WTC11 (cell line): ENCODE data around the gene MYL6B. TPM values are rescaled to one million over a fixed set of nuclear protein-coding genes. Genes with fewer than 3 reads are reported as not detected.

ENCODE experiments used
- ATAC-seq: fragments of 200-7000 bp; cut with Tn5 transposase; 2 replicates; pipeline ENCODE4 v1.10.0; 2021; ENCODE audit warnings: mild to moderate bottlenecking, moderate library complexity
- CTCF ChIA-PET: fragments of 300-600 bp; sonication (Branson Sonifier 250); formaldehyde crosslinking; loops from one replicate; lab custom pipeline; 2021; ENCODE audit warnings: antibody characterized with exemption; lab: Charles Lee
- POLR2A ChIA-PET: fragments of 350-600 bp; sonication (Branson Sonifier 250); formaldehyde crosslinking; loops from one replicate; lab custom pipeline; 2021; ENCODE audit warnings: antibody characterized with exemption; lab: Charles Lee
- DNase-seq: peaks from one replicate; pipeline ENCODE4 v3.0.0; 2021; ENCODE audit warnings: low spot score
- H3K27ac Mint-ChIP-seq: 2 replicates; pipeline ENCODE4 v1.8.0; 2021; ENCODE audit warnings: mixed read lengths
- H3K27me3 Mint-ChIP-seq: 2 replicates; pipeline ENCODE4 v1.8.0; 2021; ENCODE audit warnings: low read depth, mild to moderate bottlenecking, moderate library complexity, mixed read lengths
- H3K36me3 Mint-ChIP-seq: 2 replicates; pipeline ENCODE4 v1.8.0; 2021; ENCODE audit warnings: mixed read lengths
- H3K4me1 Mint-ChIP-seq: 2 replicates; pipeline ENCODE4 v1.8.0; 2022; ENCODE audit warnings: mixed read lengths
- H3K4me3 Mint-ChIP-seq: 2 replicates; pipeline ENCODE4 v1.8.0; 2021; ENCODE audit warnings: mild to moderate bottlenecking, moderate library complexity, mixed read lengths
- H3K9me3 Mint-ChIP-seq: 2 replicates; pipeline ENCODE4 v1.8.0; 2021; ENCODE audit warnings: mixed read lengths
- ARID4B ChIP-seq: sonication (generic); formaldehyde crosslinking; IDR thresholded peaks from 2 replicates; pipeline ENCODE4 v1.8.0; 2023; ENCODE audit warnings: missing genetic modification reagents, mild to moderate bottlenecking, borderline replicate concordance
- CBFB ChIP-seq: sonication (generic); formaldehyde crosslinking; IDR thresholded peaks from 2 replicates; pipeline ENCODE4 v1.8.1; 2022; ENCODE audit warnings: mild to moderate bottlenecking, low read depth, missing genetic modification reagents
- FOXJ3 ChIP-seq: sonication (generic); formaldehyde crosslinking; IDR thresholded peaks from 2 replicates; pipeline ENCODE4 v1.9.0; 2021; ENCODE audit warnings: missing genetic modification reagents, mild to moderate bottlenecking, borderline replicate concordance
- IRF2 ChIP-seq: sonication (generic); formaldehyde crosslinking; IDR thresholded peaks from 2 replicates; pipeline ENCODE4 v1.8.0; 2022; ENCODE audit warnings: low read depth, missing genetic modification reagents, borderline replicate concordance
- KAT7 ChIP-seq: sonication (generic); formaldehyde crosslinking; IDR thresholded peaks from 2 replicates; pipeline ENCODE4 v1.8.1; 2023; ENCODE audit warnings: missing genetic modification reagents, mild to moderate bottlenecking, borderline replicate concordance
- MYBL2 ChIP-seq: sonication (generic); formaldehyde crosslinking; IDR thresholded peaks from 2 replicates; pipeline ENCODE4 v1.8.1; 2023; ENCODE audit warnings: mild to moderate bottlenecking, moderate library complexity, missing genetic modification reagents
- NFYB ChIP-seq: sonication (generic); formaldehyde crosslinking; conservative IDR thresholded peaks from 2 replicates; pipeline ENCODE4 v1.8.0; 2022; ENCODE audit warnings: low read depth, missing genetic modification reagents
- NR1H2 ChIP-seq: sonication (generic); formaldehyde crosslinking; IDR thresholded peaks from 2 replicates; pipeline ENCODE4 v1.9.0; 2021; ENCODE audit warnings: mild to moderate bottlenecking, moderate library complexity, missing genetic modification reagents
- SMAD4 ChIP-seq: sonication (generic); formaldehyde crosslinking; IDR thresholded peaks from 2 replicates; pipeline ENCODE4 v1.8.0; 2022; ENCODE audit warnings: mild to moderate bottlenecking, missing genetic modification reagents
- SP1 ChIP-seq: sonication (generic); formaldehyde crosslinking; conservative IDR thresholded peaks from 2 replicates; pipeline ENCODE4 v1.8.1; 2022; ENCODE audit warnings: missing genetic modification reagents
- ZNF219 ChIP-seq: sonication (generic); formaldehyde crosslinking; IDR thresholded peaks from 2 replicates; pipeline ENCODE4 v1.8.0; 2023; ENCODE audit warnings: missing genetic modification reagents, mild to moderate bottlenecking, borderline replicate concordance
- ZNF263 ChIP-seq: sonication (generic); formaldehyde crosslinking; IDR thresholded peaks from 2 replicates; pipeline ENCODE4 v1.8.1; 2022; ENCODE audit warnings: low read depth, mild to moderate bottlenecking, moderate library complexity, missing genetic modification reagents
- ZNF416 ChIP-seq: fragments of 250-450 bp; sonication (Bioruptor Pico); IDR thresholded peaks from 2 replicates; pipeline ENCODE4 v1.9.0; 2021; ENCODE audit warnings: mild to moderate bottlenecking, inconsistent platforms
- ZNF423 ChIP-seq: fragments of 250-450 bp; sonication (Bioruptor Pico); IDR thresholded peaks from 2 replicates; pipeline ENCODE4 v2.1.2; 2022; ENCODE audit warnings: mild to moderate bottlenecking, moderate library complexity
- total RNA-seq: library from RNA; stranded (reverse); gene quantifications from 3 replicates; pipeline ENCODE4 v1.2.3, GENCODE V29; 2021
- TF ChIP-seq, protein P1 (sequence below): fragments of 250-450 bp; sonication (Bioruptor Pico); IDR thresholded peaks from 2 replicates; pipeline ENCODE4 v1.9.0; 2021; ENCODE audit warnings: mild to moderate bottlenecking, borderline replicate concordance
- TF ChIP-seq, protein P2 (sequence below): sonication (generic); formaldehyde crosslinking; IDR thresholded peaks from 2 replicates; pipeline ENCODE4 v1.8.1; 2022; ENCODE audit warnings: low read depth, mild to moderate bottlenecking, moderate library complexity, missing genetic modification reagents, borderline replicate concordance
- TF ChIP-seq, protein P3 (sequence below): fragments of 250-450 bp; sonication (Bioruptor Pico); conservative IDR thresholded peaks from 2 replicates; pipeline ENCODE4 v1.9.0; 2021; ENCODE audit warnings: mild to moderate bottlenecking
- TF ChIP-seq, protein P4 (sequence below): sonication (generic); formaldehyde crosslinking; IDR thresholded peaks from 2 replicates; pipeline ENCODE4 v1.8.0; 2023; ENCODE audit warnings: missing genetic modification reagents

The MYL6B gene
- total RNA-seq, 1 experiment from 2014 or later: 173 TPM

DNA sequence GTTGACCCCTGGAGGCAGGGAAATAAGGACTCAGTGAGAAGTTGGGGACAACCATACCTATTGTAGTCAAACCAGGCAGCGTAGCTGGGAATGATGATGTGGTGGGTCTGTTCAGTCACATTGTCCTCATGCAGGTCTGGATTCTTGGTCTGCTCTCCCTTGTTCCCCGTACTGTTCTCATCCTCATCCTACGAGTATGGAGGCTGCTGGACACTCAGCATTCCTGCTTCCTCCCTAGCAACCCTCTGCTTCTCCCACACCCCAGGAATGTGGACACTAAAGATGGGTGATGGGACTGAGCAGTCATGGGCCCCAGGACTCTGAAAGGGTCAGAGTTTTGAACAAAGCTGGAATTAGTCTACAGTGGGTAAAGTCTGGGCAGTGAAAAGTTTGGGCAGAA lies 26.0 kb downstream of the MYL6B start:
- Mint-ChIP-seq H3K9me3 (peaks cover 5% of the 10 kb centered on the region), H3K27me3 (no peaks in the 10 kb centered on the region), H3K36me3 (peaks cover 91% of the 10 kb centered on the region), H3K4me3 (no peak overlapping the region), H3K4me1 (no peaks in the 10 kb centered on the region), H3K27ac (no peak overlapping the region)
- POLR2A ChIA-PET: interaction anchor here (0.7 kb wide), 1 partner anchor 10 kb away, joined by 6 read pairs; no protein-coding TSS in a partner anchor
- ATAC-seq: no peak
- TF ChIP-seq SMAD4 (CRISPR knock-in tag) (no peak), IRF2 (CRISPR knock-in tag) (no peak), ZNF263 (no peak), MYBL2 (CRISPR knock-in tag) (no peak), FOXJ3 (CRISPR knock-in tag) (no peak), ARID4B (CRISPR knock-in tag) (no peak), SP1 (CRISPR knock-in tag) (no peak), ZNF423 (CRISPR knock-in tag) (no peak), CBFB (CRISPR knock-in tag) (no peak), ZNF416 (no peak), ZNF219 (no peak), NFYB (CRISPR knock-in tag) (no peak), KAT7 (CRISPR knock-in tag) (no peak), NR1H2 (CRISPR knock-in tag) (no peak)
- TF ChIP-seq, protein P1, sequence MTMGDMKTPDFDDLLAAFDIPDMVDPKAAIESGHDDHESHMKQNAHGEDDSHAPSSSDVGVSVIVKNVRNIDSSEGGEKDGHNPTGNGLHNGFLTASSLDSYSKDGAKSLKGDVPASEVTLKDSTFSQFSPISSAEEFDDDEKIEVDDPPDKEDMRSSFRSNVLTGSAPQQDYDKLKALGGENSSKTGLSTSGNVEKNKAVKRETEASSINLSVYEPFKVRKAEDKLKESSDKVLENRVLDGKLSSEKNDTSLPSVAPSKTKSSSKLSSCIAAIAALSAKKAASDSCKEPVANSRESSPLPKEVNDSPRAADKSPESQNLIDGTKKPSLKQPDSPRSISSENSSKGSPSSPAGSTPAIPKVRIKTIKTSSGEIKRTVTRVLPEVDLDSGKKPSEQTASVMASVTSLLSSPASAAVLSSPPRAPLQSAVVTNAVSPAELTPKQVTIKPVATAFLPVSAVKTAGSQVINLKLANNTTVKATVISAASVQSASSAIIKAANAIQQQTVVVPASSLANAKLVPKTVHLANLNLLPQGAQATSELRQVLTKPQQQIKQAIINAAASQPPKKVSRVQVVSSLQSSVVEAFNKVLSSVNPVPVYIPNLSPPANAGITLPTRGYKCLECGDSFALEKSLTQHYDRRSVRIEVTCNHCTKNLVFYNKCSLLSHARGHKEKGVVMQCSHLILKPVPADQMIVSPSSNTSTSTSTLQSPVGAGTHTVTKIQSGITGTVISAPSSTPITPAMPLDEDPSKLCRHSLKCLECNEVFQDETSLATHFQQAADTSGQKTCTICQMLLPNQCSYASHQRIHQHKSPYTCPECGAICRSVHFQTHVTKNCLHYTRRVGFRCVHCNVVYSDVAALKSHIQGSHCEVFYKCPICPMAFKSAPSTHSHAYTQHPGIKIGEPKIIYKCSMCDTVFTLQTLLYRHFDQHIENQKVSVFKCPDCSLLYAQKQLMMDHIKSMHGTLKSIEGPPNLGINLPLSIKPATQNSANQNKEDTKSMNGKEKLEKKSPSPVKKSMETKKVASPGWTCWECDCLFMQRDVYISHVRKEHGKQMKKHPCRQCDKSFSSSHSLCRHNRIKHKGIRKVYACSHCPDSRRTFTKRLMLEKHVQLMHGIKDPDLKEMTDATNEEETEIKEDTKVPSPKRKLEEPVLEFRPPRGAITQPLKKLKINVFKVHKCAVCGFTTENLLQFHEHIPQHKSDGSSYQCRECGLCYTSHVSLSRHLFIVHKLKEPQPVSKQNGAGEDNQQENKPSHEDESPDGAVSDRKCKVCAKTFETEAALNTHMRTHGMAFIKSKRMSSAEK (CRISPR knock-in tag): no peak
- TF ChIP-seq, protein P2, sequence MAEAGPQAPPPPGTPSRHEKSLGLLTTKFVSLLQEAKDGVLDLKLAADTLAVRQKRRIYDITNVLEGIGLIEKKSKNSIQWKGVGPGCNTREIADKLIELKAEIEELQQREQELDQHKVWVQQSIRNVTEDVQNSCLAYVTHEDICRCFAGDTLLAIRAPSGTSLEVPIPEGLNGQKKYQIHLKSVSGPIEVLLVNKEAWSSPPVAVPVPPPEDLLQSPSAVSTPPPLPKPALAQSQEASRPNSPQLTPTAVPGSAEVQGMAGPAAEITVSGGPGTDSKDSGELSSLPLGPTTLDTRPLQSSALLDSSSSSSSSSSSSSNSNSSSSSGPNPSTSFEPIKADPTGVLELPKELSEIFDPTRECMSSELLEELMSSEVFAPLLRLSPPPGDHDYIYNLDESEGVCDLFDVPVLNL: no peak
- TF ChIP-seq, protein P3, sequence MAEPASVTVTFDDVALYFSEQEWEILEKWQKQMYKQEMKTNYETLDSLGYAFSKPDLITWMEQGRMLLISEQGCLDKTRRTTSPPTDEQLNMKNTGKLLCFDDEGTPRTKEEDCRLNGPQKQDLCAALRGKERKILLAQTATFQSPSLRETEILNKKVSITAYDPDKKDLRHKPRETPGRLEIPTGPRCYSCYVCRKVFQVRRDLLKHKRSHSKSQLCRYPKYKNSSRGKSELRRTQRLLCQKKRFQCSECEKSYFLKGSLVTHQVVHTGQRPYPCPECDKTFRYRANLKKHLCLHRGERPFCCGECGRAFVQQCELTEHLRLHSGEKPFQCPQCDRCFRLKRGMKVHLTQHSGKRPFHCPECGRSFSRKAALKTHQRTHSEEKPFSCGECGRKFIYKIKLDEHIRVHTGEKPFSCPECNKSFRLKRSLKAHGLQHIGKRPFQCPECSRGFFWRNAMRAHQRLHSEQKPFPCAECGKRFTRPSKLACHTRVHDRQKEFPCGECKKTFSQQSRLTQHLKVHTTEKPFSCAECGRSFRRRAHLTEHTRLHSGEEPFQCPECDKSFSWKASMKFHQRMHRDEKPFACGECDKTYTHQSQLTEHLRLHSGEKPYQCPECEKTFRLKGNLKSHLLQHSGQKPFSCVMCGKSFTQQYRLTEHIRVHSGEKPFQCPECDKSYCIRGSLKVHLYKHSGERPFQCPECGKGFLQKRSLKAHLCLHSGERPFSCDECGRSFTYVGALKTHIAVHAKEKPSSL (CRISPR knock-in tag): no peak
- TF ChIP-seq, protein P4, sequence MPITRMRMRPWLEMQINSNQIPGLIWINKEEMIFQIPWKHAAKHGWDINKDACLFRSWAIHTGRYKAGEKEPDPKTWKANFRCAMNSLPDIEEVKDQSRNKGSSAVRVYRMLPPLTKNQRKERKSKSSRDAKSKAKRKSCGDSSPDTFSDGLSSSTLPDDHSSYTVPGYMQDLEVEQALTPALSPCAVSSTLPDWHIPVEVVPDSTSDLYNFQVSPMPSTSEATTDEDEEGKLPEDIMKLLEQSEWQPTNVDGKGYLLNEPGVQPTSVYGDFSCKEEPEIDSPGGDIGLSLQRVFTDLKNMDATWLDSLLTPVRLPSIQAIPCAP (CRISPR knock-in tag): no peak
- no peak for DNase-seq
- CTCF ChIA-PET: interaction anchor here (1.5 kb wide), 1 partner anchor 28 kb away, joined by 4 read pairs; no protein-coding TSS in a partner anchor
